Type B pancreatic cell (in vitro differentiated cells): ENCODE measurements around the gene SULT1E1. TPM values are rescaled to one million over a fixed set of nuclear protein-coding genes. Genes with fewer than 3 reads are reported as not detected.
"Not testable (repeated sequence)": the region's sequence is repeated elsewhere in the genome, so short reads cannot be mapped to it uniquely, and the experiment has no call there.

ENCODE experiments used
- DNase-seq: peaks from one replicate; pipeline ENCODE4 v3.0.0; 2021; ENCODE audit warnings: mixed read lengths; ENCODE audit not compliant: unreplicated experiment; ENCODE audit errors: extremely low spot score
- H3K27ac Mint-ChIP-seq: 2 replicates; pipeline ENCODE4 v1.8.0; 2021; ENCODE audit warnings: mild to moderate bottlenecking, mixed read lengths
- H3K27me3 Mint-ChIP-seq: 2 replicates; pipeline ENCODE4 v1.8.0; 2021; ENCODE audit warnings: mixed read lengths
- H3K36me3 Mint-ChIP-seq: 2 replicates; pipeline ENCODE4 v1.8.0; 2021; ENCODE audit warnings: mixed read lengths
- H3K4me1 Mint-ChIP-seq: one replicate; pipeline ENCODE4 v1.8.0; 2021; ENCODE audit warnings: mixed read lengths; ENCODE audit not compliant: unreplicated experiment
- H3K4me3 Mint-ChIP-seq: 2 replicates; pipeline ENCODE4 v1.8.0; 2021; ENCODE audit warnings: mild to moderate bottlenecking, mixed read lengths
- H3K9me3 Mint-ChIP-seq: 2 replicates; pipeline ENCODE4 v1.8.0; 2021; ENCODE audit warnings: mixed read lengths
- total RNA-seq: library from RNA; stranded (reverse); gene quantifications from 2 replicates; pipeline ENCODE4 v1.2.1, GENCODE V29; 2021; ENCODE audit warnings: low replicate concordance
- TF ChIP-seq, protein P1 (sequence below): fragments of 200-600 bp; sonication (generic); conservative IDR thresholded peaks from 2 replicates; pipeline ENCODE4 v1.5.0; 2021; ENCODE audit warnings: antibody characterized with exemption, mild to moderate bottlenecking

The SULT1E1 gene
- total RNA-seq, 1 donor from 2014 or later = 64.9 TPM

DNA sequence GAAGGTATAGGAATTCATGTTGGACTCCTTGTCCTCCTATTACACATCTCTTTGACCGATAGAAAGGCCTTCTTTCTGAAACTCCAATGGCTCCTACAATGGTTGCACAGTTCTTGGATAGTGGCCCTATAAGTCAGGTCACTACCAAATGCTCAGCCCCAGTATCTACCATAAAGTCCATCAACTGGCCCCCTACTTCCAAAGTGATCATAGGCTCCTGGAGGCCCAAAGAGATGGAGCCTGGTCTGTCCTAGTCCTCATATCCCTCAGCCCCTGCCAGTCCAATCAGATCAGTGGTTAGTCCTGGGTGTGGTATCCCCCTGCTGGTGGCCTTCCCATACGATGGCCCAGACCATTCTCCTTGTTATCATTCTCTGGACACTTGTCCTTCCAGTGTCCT, 30.3 kb downstream of the SULT1E1 start:
- no peaks in the 10 kb centered on the region for H3K27me3 Mint-ChIP-seq
- peak overlapping the region; percentile 83 for H3K27ac Mint-ChIP-seq
- peaks cover 7% of the 10 kb centered on the region for H3K9me3 Mint-ChIP-seq
- no peak for DNase-seq
- H3K36me3 Mint-ChIP-seq = peaks cover 4% of the 10 kb centered on the region
- no peak overlapping the region for H3K4me3 Mint-ChIP-seq
- peaks cover 22% of the 10 kb centered on the region for H3K4me1 Mint-ChIP-seq
- TF ChIP-seq, protein P1, sequence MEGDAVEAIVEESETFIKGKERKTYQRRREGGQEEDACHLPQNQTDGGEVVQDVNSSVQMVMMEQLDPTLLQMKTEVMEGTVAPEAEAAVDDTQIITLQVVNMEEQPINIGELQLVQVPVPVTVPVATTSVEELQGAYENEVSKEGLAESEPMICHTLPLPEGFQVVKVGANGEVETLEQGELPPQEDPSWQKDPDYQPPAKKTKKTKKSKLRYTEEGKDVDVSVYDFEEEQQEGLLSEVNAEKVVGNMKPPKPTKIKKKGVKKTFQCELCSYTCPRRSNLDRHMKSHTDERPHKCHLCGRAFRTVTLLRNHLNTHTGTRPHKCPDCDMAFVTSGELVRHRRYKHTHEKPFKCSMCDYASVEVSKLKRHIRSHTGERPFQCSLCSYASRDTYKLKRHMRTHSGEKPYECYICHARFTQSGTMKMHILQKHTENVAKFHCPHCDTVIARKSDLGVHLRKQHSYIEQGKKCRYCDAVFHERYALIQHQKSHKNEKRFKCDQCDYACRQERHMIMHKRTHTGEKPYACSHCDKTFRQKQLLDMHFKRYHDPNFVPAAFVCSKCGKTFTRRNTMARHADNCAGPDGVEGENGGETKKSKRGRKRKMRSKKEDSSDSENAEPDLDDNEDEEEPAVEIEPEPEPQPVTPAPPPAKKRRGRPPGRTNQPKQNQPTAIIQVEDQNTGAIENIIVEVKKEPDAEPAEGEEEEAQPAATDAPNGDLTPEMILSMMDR = no peak

DNA sequence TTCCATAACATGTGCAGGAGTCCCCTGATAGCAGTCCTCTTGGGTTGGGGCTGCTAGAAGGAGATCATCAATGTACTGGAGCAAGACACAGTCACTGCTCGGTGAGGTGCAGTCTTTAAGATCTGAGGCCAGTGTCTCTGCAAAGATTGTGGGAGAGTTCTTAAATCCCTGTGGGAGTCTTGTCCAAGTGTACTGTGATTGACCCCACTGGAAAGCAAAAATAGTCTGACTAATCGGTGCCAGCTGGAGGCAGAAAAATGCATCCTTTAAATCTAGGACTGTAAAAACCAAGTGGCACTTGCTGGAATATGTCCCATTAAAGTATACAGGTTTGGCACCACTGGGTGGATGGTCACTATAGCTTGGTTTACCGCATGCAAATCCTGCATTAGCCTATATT, 31.1 kb downstream of the SULT1E1 start:
- Mint-ChIP-seq H3K4me3 (no peak overlapping the region), H3K27ac (no peak overlapping the region), H3K36me3 (peaks cover 4% of the 10 kb centered on the region), H3K9me3 (peaks cover 7% of the 10 kb centered on the region), H3K4me1 (peaks cover 22% of the 10 kb centered on the region), H3K27me3 (no peaks in the 10 kb centered on the region)
- TF ChIP-seq, protein P1 = no peak
- DNase-seq = no peak

DNA sequence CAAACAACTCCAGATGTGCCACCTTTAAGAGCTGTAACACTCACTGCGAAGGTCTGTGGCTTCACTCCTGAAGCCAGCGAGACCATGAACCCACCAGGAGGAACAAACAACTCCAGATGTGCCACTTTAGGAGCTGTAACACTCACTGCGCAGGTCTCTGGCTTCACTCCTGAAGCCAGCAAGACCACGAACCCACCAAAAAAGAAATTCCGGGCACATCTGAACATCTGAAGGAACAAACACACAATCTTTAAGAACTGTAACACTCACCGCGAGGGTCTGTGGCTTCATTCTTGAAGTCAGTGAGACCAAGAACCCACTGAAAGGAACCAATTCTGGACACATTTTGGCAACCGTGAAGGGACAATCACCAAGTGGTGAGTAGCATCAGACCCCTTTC, 34.9 kb downstream of the SULT1E1 start:
- not testable (repeated sequence) for H3K9me3 Mint-ChIP-seq, DNase-seq, H3K36me3 Mint-ChIP-seq, H3K27me3 Mint-ChIP-seq, H3K27ac Mint-ChIP-seq, H3K4me3 Mint-ChIP-seq, H3K4me1 Mint-ChIP-seq

DNA sequence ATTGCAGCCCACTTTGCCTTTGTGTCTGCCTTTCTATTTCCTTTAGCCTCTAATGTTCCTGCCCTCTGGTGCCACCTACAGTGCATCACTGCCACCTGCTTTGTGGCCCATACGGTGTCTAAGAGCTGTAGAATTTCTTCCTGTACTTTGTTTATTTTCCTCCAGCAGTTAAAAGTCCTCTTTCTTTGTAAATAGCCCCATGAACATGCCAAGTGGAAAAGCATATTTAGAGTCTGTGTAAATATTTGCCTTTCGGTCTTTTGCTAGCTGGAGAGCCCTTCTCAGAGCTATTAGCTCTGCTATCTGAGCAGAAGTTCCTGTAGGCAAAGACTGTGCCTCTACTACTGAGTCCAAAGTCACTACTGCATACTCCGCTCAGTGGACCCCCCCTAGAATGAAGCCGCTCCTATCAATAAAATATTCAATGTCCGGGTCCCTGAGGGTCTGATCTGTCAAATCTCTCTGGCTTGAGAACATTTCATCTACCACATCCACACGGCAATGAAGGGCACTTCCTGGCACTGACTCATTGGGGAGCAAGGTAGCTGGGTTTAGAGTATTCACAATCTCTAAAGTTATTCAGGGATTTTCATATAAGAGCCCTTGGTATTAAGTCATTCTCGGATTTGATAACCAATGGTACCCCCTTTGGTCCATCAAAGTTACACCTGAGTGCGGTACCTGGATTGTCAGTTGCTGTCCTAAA, 36.3 kb downstream of the SULT1E1 start:
- Mint-ChIP-seq H3K9me3 (peaks cover 5% of the 10 kb centered on the region), H3K27ac (peak overlapping the region; percentile 26), H3K27me3 (no peaks in the 10 kb centered on the region), H3K4me1 (no peaks in the 10 kb centered on the region), H3K36me3 (peaks cover 4% of the 10 kb centered on the region), H3K4me3 (no peak overlapping the region)
- no peak for DNase-seq
- TF ChIP-seq, protein P1 = peak; percentile 54

DNA sequence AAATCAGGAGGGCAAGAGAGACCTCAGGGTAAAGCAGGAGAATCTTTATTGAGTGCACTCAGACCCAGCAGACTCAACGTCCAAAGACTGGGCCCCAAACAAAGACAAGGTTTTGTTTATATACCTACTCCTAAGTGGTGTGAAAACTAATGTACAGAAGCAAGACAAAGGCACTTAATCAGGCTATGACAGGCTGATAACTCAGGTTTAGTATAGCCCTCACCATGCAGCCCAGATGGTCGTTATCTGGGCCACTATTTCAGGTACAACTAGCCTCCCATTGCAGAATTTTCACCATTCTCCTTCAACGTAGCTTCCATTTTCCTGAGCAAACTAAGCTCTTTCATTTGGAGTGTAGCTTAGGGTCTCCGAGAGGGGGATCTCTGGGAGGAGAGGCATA, 36.9 kb downstream of the SULT1E1 start:
- H3K4me3 Mint-ChIP-seq = no peak overlapping the region
- no peak for DNase-seq
- H3K27me3 Mint-ChIP-seq = no peaks in the 10 kb centered on the region
- TF ChIP-seq, protein P1 = no peak
- H3K36me3 Mint-ChIP-seq = peaks cover 4% of the 10 kb centered on the region
- no peaks in the 10 kb centered on the region for H3K4me1 Mint-ChIP-seq
- peak overlapping the region; percentile 26 for H3K27ac Mint-ChIP-seq
- H3K9me3 Mint-ChIP-seq = no peaks in the 10 kb centered on the region

DNA sequence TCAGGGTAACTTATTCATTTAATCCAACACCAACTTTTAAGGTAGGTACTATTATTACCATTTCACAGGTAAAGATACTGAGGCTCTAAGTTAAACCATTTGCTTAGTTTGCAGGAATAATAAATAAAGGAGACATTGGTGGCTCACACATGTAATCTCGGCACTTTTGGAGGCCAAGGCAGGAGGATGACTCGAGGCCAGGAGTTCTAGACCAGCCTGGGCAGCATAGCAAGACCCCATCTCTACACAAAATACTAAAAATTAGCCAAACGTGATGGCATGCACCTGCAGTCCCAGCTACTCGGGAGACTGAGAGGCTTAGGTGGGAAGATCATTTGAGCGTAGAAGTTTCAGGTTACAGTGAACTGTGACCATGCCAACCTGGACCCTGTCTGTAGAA, 37.7 kb downstream of the SULT1E1 start:
- no peak overlapping the region for H3K27ac Mint-ChIP-seq
- H3K4me1 Mint-ChIP-seq = no peaks in the 10 kb centered on the region
- DNase-seq = no peak
- TF ChIP-seq, protein P1 = no peak
- H3K36me3 Mint-ChIP-seq = peaks cover 4% of the 10 kb centered on the region
- H3K27me3 Mint-ChIP-seq = no peaks in the 10 kb centered on the region
- H3K4me3 Mint-ChIP-seq = no peak overlapping the region
- H3K9me3 Mint-ChIP-seq = no peaks in the 10 kb centered on the region
